OCI-LY7 (cell line): ENCODE data around the gene MSRB2. TPM values are rescaled to one million over a fixed set of nuclear protein-coding genes. Genes with fewer than 3 reads are reported as not detected.

Experiments used
- BruUV-seq: library from RNA; stranded (reverse); fragments of 400-500 nt; replicated peaks from 2 replicates; lab custom pipeline; 2021; lab: Mats Ljungman, UMichigan
- CTCF ChIA-PET: fragments of 300-600 bp; sonication (Branson Sonifier 250); formaldehyde crosslinking; loops from one replicate; lab custom pipeline; 2022; ENCODE audit warnings: antibody characterized with exemption; ENCODE audit not compliant: unreplicated experiment; lab: Charles Lee
- POLR2A ChIA-PET: fragments of 300-600 bp; sonication (Branson Sonifier 250); formaldehyde crosslinking; loops from one replicate; lab custom pipeline; 2022; ENCODE audit warnings: antibody characterized with exemption; lab: Charles Lee
- DNase-seq: peaks from one replicate; pipeline ENCODE4 v3.0.0-alpha.2; 2015; ENCODE audit warnings: low spot score
- H2AFZ ChIP-seq: fragments of 200-600 bp; sonication (generic), shearing (Covaris generic); 2 replicates; pipeline ENCODE4 v1.6.1; 2014; ENCODE audit warnings: mild to moderate bottlenecking, antibody characterized with exemption, low read length, moderate library complexity
- H3K27ac ChIP-seq: fragments of 200-600 bp; sonication (generic); 2 replicates; pipeline ENCODE4 v1.5.1; 2014; ENCODE audit warnings: mixed run types, low read depth, mild to moderate bottlenecking, moderate library complexity, low read length, inconsistent platforms; ENCODE audit not compliant: poor library complexity, severe bottlenecking
- H3K36me3 ChIP-seq: fragments of 200-600 bp; sonication (generic); 2 replicates; pipeline ENCODE4 v1.6.1; 2014; ENCODE audit warnings: mild to moderate bottlenecking, antibody characterized with exemption, low read length, moderate library complexity, mixed read lengths; ENCODE audit not compliant: insufficient read depth
- H3K4me1 ChIP-seq: fragments of 200-600 bp; sonication (generic); 2 replicates; pipeline ENCODE4 v1.5.1; 2014; ENCODE audit warnings: mild to moderate bottlenecking, low read length; ENCODE audit not compliant: insufficient read depth, poor library complexity, severe bottlenecking
- H3K4me2 ChIP-seq: fragments of 200-600 bp; sonication (generic); 2 replicates; pipeline ENCODE4 v1.6.1; 2014; ENCODE audit warnings: mild to moderate bottlenecking, low read length
- H3K4me3 ChIP-seq: fragments of 200-600 bp; sonication (generic); 2 replicates; pipeline ENCODE4 v1.5.1; 2014; ENCODE audit warnings: mild to moderate bottlenecking, low read depth, low read length; ENCODE audit not compliant: poor library complexity, severe bottlenecking
- H3K79me2 ChIP-seq: fragments of 200-600 bp; sonication (generic); 2 replicates; pipeline ENCODE4 v1.6.1; 2016; ENCODE audit warnings: low read depth, mild to moderate bottlenecking, low read length, moderate library complexity, mixed read lengths; ENCODE audit not compliant: insufficient read depth
- H3K9me2 ChIP-seq: fragments of 200-600 bp; sonication (generic); 2 replicates; pipeline ENCODE4 v1.6.1; 2016; ENCODE audit warnings: mild to moderate bottlenecking, low read length, mixed read lengths; ENCODE audit not compliant: insufficient read depth
- H3K9me3 ChIP-seq: fragments of 200-600 bp; sonication (generic); 2 replicates; pipeline ENCODE4 v1.6.1; 2014; ENCODE audit warnings: mild to moderate bottlenecking, mixed run types, low read length, mixed read lengths
- H4K20me1 ChIP-seq: fragments of 200-600 bp; sonication (generic); 2 replicates; pipeline ENCODE4 v1.6.1; 2014; ENCODE audit warnings: mild to moderate bottlenecking, antibody characterized with exemption, low read length, moderate library complexity, mixed read lengths; ENCODE audit not compliant: insufficient read depth
- CTCF ChIP-seq: fragments of 200-600 bp; sonication (generic); conservative IDR thresholded peaks from 2 replicates; pipeline ENCODE4 v1.5.1; 2014; ENCODE audit warnings: mild to moderate bottlenecking, antibody characterized with exemption, low read length, moderate library complexity, mixed read lengths
- EZH2phosphoT487 ChIP-seq: fragments of 200-600 bp; sonication (generic); IDR thresholded peaks from 2 replicates; pipeline ENCODE4 v1.6.1; 2018; ENCODE audit warnings: low read depth, borderline replicate concordance, mild to moderate bottlenecking, mixed run types, antibody characterized with exemption, low read length, moderate library complexity, mixed read lengths
- intact Hi-C: fragments of 100-400 bp; cut with micrococcal nuclease; formaldehyde crosslinking; loops from one replicate; pipeline ENCODE4 v1.10.0; 2022; ENCODE audit not compliant: unreplicated experiment
- total RNA-seq, 2 experiments: library from RNA; depleted of rRNA in 1 of 2; stranded (reverse); fragments of >200 nt in 1 of 2; shearing (Covaris generic) in 1 of 2; gene quantifications; 2 replicates each; pipeline ENCODE4 v1.2.3, GENCODE V29; 2014 to 2022

The MSRB2 gene
- total RNA-seq, 2 experiments from 2014 or later, result 8.1 to 17.6 TPM

- Histone ChIP-seq H3K36me3 (no peaks in the 10 kb centered on the region), H3K9me3 (no peaks in the 10 kb centered on the region), H3K9me2 (no peaks in the 10 kb centered on the region), H3K27ac (no peak overlapping the region), H3K79me2 (no peaks in the 10 kb centered on the region), H4K20me1 (no peaks in the 10 kb centered on the region), H3K4me1 (no peaks in the 10 kb centered on the region), H3K4me3 (no peak overlapping the region), H3K4me2 (no peak overlapping the region), H2AFZ (no peak overlapping the region)
- ChIA-PET POLR2A (no interaction called here), CTCF (no interaction called here)
- TF ChIP-seq CTCF (no peak), EZH2phosphoT487 (no peak)
- no TSS peak for BruUV-seq
- DNase-seq, result no peak
- intact Hi-C loops, result no loop called here
Measured at GRCh38 chr10:23116486-23117205, 21.3 kb downstream of the MSRB2 start.

GRCh38 chr10:23120001-23120934 lies 24.9 kb downstream of the MSRB2 start:
- no peaks in the 10 kb centered on the region for H3K9me2 ChIP-seq
- H3K9me3 ChIP-seq, result no peaks in the 10 kb centered on the region
- no peak overlapping the region for H2AFZ ChIP-seq
- TF ChIP-seq EZH2phosphoT487, result no peak
- TF ChIP-seq CTCF, result no peak
- H3K27ac ChIP-seq, result no peak overlapping the region
- BruUV-seq, result no TSS peak
- H3K4me2 ChIP-seq, result no peak overlapping the region
- intact Hi-C loops, result no loop called here
- CTCF ChIA-PET, result no interaction called here
- no peaks in the 10 kb centered on the region for H3K4me1 ChIP-seq
- no peak overlapping the region for H3K4me3 ChIP-seq
- H3K36me3 ChIP-seq, result no peaks in the 10 kb centered on the region
- H3K79me2 ChIP-seq, result no peaks in the 10 kb centered on the region
- no peaks in the 10 kb centered on the region for H4K20me1 ChIP-seq
- POLR2A ChIA-PET, result interaction anchor here (0.5 kb wide), 1 partner anchor 846 kb away, joined by 3 read pairs; no protein-coding TSS in a partner anchor
- DNase-seq, result no peak
